Measurements from ENCODE around the gene SMAD6. TPM values are rescaled to one million over a fixed set of nuclear protein-coding genes. Genes with fewer than 3 reads are reported as not detected.
A peak's percentile ranks its signal among the peaks of the same experiment; 100 is the strongest.

The SMAD6 gene
- total RNA-seq, 2 experiments from 2014 or later = 0.07 to 0.24 TPM

DNA sequence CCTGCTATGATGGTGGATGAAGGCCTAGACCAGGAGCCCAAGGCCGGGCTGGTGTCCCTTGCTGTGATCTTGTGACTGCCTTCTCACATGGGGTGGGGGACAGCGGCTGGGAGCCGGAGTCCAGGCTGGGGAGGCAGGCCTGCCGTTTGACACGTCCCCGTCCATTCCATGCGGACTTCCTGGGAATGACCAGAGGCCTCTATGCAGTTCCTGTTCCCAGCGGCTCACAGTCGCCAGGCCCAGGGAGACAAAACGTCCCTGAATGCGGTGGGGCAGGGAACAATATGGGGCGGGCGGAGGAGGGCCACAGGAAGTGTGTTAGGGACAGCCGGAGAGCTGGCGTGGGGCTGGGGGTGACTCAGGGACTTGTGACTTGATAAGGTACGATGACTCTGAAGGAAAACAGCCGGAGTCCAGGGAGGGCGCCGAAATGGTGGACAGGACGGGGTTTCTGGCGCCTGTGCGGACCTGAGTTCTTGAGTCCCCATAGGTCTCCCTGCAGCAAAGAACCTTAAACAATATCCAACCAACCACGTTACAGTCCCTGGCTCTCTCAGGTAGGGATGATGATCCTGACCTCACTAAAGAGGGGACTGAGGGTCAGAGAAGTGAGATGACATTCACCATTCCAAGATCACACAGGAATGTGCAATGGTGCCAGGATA, 40.5 kb upstream of the SMAD6 start:
- ChIA-PET CTCF (no interaction called here), POLR2A (no interaction called here)
- Mint-ChIP-seq H3K4me3 (no peak overlapping the region), H3K4me1 (ENCODE audit: low read depth) (no peaks in the 10 kb centered on the region), H3K9me3 (no peaks in the 10 kb centered on the region), H3K27ac (no peak overlapping the region), H3K36me3 (no peaks in the 10 kb centered on the region), H3K27me3 (no peaks in the 10 kb centered on the region)
- DNase-seq = no peak
- intact Hi-C loops (cut with micrococcal nuclease) = no loop called here

DNA sequence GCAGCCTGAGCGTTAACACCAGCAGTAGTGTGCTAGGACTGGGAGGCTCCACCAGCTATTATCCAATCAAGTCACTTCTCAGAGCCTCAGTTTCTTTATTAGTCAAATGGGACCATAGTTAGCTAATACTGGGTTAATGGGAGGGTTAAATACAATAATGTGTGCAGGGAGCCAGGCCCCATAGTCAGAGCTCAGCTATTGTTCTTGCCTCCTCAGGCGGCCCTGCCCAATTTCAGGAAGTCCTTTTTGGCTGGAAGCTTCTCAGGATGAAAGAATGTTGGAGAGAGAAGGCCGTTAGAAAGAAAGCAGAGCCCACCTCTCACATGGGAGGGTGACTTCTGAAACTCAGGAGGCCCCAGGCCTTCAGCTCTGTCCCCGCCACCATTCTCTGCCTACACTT, 39.5 kb upstream of the SMAD6 start:
- DNase-seq = no peak
- POLR2A ChIA-PET = no interaction called here
- Mint-ChIP-seq H3K9me3 (no peaks in the 10 kb centered on the region), H3K27ac (no peak overlapping the region), H3K4me3 (no peak overlapping the region), H3K27me3 (no peaks in the 10 kb centered on the region), H3K36me3 (no peaks in the 10 kb centered on the region), H3K4me1 (ENCODE audit: low read depth) (no peaks in the 10 kb centered on the region)
- CTCF ChIA-PET = no interaction called here
- intact Hi-C loops (cut with micrococcal nuclease) = no loop called here

DNA sequence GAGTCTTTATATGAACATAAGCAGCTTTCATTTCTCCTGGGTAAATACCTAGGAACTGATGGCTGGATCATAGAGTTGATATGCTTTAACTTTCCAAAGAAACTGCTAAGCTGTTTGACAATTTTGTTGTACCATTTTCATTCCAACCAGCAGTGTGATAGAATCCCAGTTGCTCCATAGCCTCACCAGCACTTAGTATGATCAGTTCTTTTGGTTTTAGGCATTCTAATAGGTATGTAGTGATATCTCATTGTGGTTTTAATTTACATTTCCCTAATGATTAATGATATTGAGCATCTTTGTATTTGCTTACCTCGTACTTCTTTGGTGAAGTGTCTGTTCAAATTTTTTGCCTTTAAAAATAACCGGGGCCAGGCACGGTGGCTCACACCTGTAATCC, 38.4 kb upstream of the SMAD6 start:
- no peak overlapping the region for H3K4me3 Mint-ChIP-seq
- no peaks in the 10 kb centered on the region for H3K27me3 Mint-ChIP-seq
- H3K9me3 Mint-ChIP-seq = peaks cover 3% of the 10 kb centered on the region
- intact Hi-C loops (cut with micrococcal nuclease) = no loop called here
- DNase-seq = no peak
- H3K27ac Mint-ChIP-seq = no peak overlapping the region
- ChIA-PET CTCF (no interaction called here), POLR2A (no interaction called here)
- H3K4me1 Mint-ChIP-seq (ENCODE audit: low read depth) = no peaks in the 10 kb centered on the region
- no peaks in the 10 kb centered on the region for H3K36me3 Mint-ChIP-seq

GRCh38 chr15:66670175-66670574, 31.9 kb upstream of the SMAD6 start:
- no peaks in the 10 kb centered on the region for H3K27me3 Mint-ChIP-seq
- POLR2A ChIA-PET = no interaction called here
- H3K36me3 Mint-ChIP-seq = no peaks in the 10 kb centered on the region
- intact Hi-C loops (cut with micrococcal nuclease) = no loop called here
- CTCF ChIA-PET = no interaction called here
- H3K4me1 Mint-ChIP-seq (ENCODE audit: low read depth) = peaks cover 9% of the 10 kb centered on the region
- H3K4me3 Mint-ChIP-seq = no peak overlapping the region
- H3K27ac Mint-ChIP-seq = no peak overlapping the region
- DNase-seq = no peak
- peaks cover 3% of the 10 kb centered on the region for H3K9me3 Mint-ChIP-seq

DNA sequence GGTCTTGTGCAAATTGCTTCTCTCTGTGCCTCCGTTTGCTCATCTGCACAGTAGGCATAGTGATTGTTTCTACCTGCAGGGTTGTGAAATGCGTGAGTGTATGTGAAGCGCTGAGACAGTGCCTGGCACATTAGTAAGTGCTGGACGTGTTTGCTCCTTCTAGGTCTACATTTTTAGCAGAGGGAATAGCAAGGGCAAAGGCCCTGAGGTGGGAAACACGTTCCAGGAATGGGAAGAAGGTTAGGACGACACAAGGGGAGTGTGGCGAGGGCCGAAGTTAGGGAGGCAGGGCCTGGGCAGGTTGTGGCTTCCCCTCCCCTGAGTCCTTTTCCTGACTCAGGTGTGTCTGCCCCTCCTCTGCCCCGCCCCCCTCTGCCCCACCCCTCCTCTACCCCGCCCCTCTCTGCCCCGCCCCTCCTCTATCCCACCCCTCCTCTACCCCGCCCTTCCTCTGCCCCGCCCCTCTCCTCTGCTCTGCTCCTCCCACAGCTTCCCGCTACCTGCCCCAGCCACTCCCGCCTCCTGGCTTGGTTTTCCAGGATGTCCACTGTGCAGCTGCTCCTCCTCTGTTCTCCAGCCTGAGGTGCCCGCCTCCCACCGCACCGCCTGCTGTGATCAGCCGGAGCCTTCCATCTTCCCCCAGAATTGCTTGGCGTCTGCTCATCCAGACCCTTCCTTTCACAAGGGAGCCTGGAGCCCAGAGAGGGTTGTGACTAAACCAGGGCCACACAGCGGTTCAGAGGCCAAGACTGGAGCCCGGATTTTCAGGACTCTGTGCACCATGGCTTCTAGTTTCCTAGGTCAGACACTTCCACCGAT, 31.1 kb upstream of the SMAD6 start:
- ChIA-PET POLR2A (no interaction called here), CTCF (no interaction called here)
- Mint-ChIP-seq H3K36me3 (no peaks in the 10 kb centered on the region), H3K4me1 (ENCODE audit: low read depth) (peaks cover 12% of the 10 kb centered on the region), H3K4me3 (no peak overlapping the region), H3K27me3 (no peaks in the 10 kb centered on the region), H3K27ac (no peak overlapping the region), H3K9me3 (peaks cover 3% of the 10 kb centered on the region)
- intact Hi-C loops (cut with micrococcal nuclease) = no loop called here
- DNase-seq = no peak

DNA sequence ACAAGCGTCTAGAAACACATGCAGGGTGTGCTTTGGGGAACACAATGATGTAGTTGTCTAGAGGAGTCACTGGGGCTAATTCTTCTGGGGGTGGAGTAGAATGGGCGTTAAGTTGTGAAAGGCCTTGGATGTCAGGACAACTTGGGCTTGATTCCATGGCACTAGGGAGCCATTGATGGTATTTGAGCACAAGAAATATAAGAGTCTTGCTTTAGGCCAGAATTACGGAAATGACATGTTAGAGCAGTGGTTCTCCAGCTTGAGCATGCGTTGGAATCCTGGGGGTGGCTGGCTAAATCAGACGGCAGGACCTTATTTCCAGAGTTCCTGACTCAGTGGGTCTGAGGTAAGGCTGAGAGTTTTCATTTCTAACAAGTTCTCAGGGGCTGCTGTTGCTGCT, 29.2 kb upstream of the SMAD6 start:
- H3K27ac Mint-ChIP-seq = no peak overlapping the region
- H3K4me3 Mint-ChIP-seq = no peak overlapping the region
- no peaks in the 10 kb centered on the region for H3K36me3 Mint-ChIP-seq
- no peak for DNase-seq
- H3K9me3 Mint-ChIP-seq = peaks cover 2% of the 10 kb centered on the region
- CTCF ChIA-PET = no interaction called here
- no peaks in the 10 kb centered on the region for H3K27me3 Mint-ChIP-seq
- POLR2A ChIA-PET = no interaction called here
- peaks cover 12% of the 10 kb centered on the region for H3K4me1 Mint-ChIP-seq (ENCODE audit: low read depth)
- intact Hi-C loops (cut with micrococcal nuclease) = no loop called here

DNA sequence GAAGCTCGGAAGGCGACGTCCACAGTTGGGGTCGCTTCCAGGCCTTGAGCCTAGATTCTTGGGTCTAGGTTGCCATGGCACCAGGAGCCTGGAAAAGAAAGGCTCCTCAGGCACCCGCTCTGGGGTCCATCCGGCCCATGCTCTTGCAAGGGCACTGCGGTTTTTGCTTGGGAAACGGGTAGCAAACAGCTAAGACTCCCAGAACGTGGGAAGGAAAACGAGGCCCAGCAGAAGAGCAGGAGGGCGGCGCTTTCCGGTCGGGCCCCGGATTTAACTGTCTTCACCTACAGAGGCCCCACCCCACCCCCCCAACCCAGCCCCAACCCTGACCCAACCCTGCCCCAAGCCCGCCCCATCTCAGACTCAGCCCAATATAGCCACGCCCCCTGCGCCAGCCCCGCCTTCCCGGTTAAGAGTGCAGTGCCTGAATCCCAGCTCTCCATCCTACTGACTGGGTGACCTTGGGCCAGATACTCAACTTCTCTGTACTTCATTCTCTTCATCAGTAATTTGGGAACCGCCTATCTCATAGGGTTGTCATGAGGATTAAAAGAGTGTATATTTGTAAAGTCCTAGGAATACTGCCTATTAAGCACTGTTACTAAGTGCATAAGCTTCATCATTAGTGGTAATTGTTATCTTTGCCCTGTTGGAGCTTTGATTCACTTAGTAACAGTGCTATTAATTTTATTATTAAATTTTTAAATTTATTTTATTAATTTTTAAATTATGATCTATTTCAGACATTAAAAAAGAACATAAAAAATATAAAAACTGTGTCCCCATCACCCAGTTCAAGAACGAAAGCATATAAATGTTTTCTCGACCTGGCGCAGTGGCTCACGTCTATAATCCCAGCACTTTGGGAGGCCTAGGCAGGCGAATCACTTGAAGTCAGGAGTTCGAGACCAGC, 28.4 kb upstream of the SMAD6 start:
- no peak overlapping the region for H3K4me3 Mint-ChIP-seq
- H3K27me3 Mint-ChIP-seq = no peaks in the 10 kb centered on the region
- no peaks in the 10 kb centered on the region for H3K9me3 Mint-ChIP-seq
- no peak overlapping the region for H3K27ac Mint-ChIP-seq
- POLR2A ChIA-PET = no interaction called here
- DNase-seq = peak; percentile 69
- H3K36me3 Mint-ChIP-seq = no peaks in the 10 kb centered on the region
- peaks cover 12% of the 10 kb centered on the region for H3K4me1 Mint-ChIP-seq (ENCODE audit: low read depth)
- intact Hi-C loops (cut with micrococcal nuclease) = no loop called here
- CTCF ChIA-PET = no interaction called here

GRCh38 chr15:66674756-66675155, 27.3 kb upstream of the SMAD6 start:
- no peak overlapping the region for H3K27ac Mint-ChIP-seq
- ChIA-PET CTCF (no interaction called here), POLR2A (no interaction called here)
- intact Hi-C loops (cut with micrococcal nuclease) = no loop called here
- H3K27me3 Mint-ChIP-seq = no peaks in the 10 kb centered on the region
- no peak for DNase-seq
- H3K4me1 Mint-ChIP-seq (ENCODE audit: low read depth) = peaks cover 12% of the 10 kb centered on the region
- no peaks in the 10 kb centered on the region for H3K9me3 Mint-ChIP-seq
- no peaks in the 10 kb centered on the region for H3K36me3 Mint-ChIP-seq
- no peak overlapping the region for H3K4me3 Mint-ChIP-seq

DNA sequence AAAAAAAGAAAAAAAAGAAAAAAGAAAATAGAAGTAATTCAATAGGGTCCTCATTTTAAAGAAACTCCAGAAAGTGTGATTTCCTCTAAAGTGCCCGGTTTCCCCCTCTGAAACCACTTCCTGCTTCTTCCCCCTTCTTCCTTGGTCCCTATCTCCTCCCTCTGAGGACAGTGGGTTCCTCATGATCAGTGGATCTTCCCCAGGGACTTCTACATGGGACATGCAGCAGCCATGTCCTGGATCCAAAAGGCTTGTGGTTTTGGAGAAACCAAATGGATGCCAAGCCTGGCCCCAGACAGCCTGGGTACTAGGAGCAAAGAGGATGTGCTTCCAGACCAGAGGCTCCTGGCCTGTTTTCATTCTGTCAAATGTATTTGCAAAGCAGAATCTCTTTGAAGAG, 26.6 kb upstream of the SMAD6 start:
- H3K4me3 Mint-ChIP-seq = no peak overlapping the region
- H3K36me3 Mint-ChIP-seq = no peaks in the 10 kb centered on the region
- H3K27me3 Mint-ChIP-seq = no peaks in the 10 kb centered on the region
- intact Hi-C loops (cut with micrococcal nuclease) = no loop called here
- DNase-seq = no peak
- no peaks in the 10 kb centered on the region for H3K9me3 Mint-ChIP-seq
- H3K27ac Mint-ChIP-seq = no peak overlapping the region
- H3K4me1 Mint-ChIP-seq (ENCODE audit: low read depth) = peaks cover 12% of the 10 kb centered on the region
- POLR2A ChIA-PET = no interaction called here
- CTCF ChIA-PET = no interaction called here

DNA sequence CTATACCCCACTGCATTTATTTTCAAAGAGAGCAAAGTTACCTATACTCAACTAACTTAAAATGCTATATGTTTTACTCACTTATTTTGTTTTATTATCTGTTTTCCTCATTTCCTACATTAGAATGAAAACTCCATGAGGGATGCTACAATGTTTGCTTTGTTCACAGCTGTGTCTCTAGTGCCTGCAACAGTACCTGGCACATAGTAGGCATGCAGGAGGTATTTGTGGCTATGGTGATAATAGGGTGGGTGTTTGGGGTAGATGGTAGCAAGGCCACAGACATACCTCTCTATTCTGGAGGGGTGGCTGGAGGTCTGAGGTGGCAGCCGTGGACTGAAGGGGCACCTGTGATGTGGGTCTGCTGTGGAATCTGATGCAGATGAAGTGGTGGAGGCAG, 24.7 kb upstream of the SMAD6 start:
- Mint-ChIP-seq H3K27ac (no peak overlapping the region), H3K4me3 (no peak overlapping the region), H3K4me1 (ENCODE audit: low read depth) (peaks cover 12% of the 10 kb centered on the region), H3K9me3 (peaks cover 3% of the 10 kb centered on the region), H3K27me3 (no peaks in the 10 kb centered on the region), H3K36me3 (no peaks in the 10 kb centered on the region)
- POLR2A ChIA-PET = no interaction called here
- DNase-seq = no peak
- intact Hi-C loops (cut with micrococcal nuclease) = no loop called here
- CTCF ChIA-PET = no interaction called here

DNA sequence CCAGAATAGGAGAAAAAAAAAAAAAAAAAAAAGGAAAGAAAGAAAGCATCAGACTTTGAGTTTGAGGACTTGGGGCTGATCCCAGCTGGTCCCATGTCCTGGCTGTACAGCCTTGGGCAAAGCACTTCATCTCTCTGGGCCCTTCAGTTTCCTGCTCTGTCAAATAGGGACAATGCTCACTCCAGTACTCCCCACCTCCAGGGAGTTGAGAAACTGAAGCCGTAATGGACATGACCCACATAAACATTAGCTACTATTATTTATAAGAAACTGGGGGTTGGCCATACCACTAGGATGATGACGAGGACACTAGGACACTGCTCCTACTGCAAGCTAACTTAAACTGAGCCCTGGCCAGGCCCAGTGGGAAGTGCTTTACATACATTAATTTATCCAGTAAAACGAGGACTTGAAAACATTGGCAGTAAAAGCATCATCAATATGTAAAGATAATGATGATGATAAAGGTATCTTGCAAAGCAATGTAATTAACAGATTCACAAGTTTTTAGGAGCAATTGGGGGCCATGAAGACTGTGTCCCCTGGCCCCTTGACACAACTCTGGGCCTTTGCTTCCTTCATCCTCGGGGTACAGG, 22.9 kb upstream of the SMAD6 start:
- intact Hi-C loops (cut with micrococcal nuclease) = no loop called here
- Mint-ChIP-seq H3K9me3 (peaks cover 3% of the 10 kb centered on the region), H3K36me3 (no peaks in the 10 kb centered on the region), H3K27ac (no peak overlapping the region), H3K4me1 (ENCODE audit: low read depth) (peaks cover 9% of the 10 kb centered on the region), H3K27me3 (no peaks in the 10 kb centered on the region), H3K4me3 (no peak overlapping the region)
- DNase-seq = no peak
- CTCF ChIA-PET = no interaction called here
- POLR2A ChIA-PET = no interaction called here

DNA sequence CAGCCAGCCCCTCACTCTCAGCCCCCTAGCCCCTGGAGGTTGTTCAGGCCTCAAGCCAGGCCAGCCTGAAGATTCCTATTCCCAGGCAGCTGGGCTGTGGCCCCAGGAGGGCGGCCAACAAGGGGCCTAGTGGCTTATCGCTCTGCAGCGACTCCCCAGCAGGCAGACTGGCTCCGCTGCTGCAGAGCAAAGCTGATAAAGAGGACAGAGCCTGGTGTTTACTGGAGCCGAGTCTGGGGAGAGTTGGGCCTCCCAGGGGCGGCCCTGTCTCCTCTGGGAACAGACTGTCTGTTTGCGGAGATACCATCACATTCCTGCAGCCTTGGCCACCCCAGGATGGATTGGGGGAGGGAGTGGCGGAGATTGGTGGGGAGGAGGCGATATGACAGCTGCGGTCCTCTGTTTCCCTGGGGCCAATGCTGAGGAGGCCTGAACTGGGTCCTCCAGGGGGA, 22.4 kb upstream of the SMAD6 start:
- no peak for DNase-seq
- CTCF ChIA-PET = interaction anchor here (0.7 kb wide), 1 partner anchor 89 kb away, joined by 3 read pairs; no protein-coding TSS in a partner anchor
- Mint-ChIP-seq H3K9me3 (peaks cover 3% of the 10 kb centered on the region), H3K27me3 (no peaks in the 10 kb centered on the region), H3K4me3 (no peak overlapping the region), H3K27ac (no peak overlapping the region), H3K36me3 (no peaks in the 10 kb centered on the region), H3K4me1 (ENCODE audit: low read depth) (peaks cover 6% of the 10 kb centered on the region)
- POLR2A ChIA-PET = no interaction called here
- intact Hi-C loops (cut with micrococcal nuclease) = no loop called here
